GM21528 (cell line): ENCODE results near the gene GTF3C1.

Experiments used
- ATAC-seq: cut with Tn5 transposase; IDR thresholded peaks from one replicate; pipeline ENCODE4 v1.9.1; 2021; ENCODE audit warnings: mild to moderate bottlenecking, moderate library complexity; ENCODE audit not compliant: unreplicated experiment, low FRiP score

The GTF3C1 gene

DNA sequence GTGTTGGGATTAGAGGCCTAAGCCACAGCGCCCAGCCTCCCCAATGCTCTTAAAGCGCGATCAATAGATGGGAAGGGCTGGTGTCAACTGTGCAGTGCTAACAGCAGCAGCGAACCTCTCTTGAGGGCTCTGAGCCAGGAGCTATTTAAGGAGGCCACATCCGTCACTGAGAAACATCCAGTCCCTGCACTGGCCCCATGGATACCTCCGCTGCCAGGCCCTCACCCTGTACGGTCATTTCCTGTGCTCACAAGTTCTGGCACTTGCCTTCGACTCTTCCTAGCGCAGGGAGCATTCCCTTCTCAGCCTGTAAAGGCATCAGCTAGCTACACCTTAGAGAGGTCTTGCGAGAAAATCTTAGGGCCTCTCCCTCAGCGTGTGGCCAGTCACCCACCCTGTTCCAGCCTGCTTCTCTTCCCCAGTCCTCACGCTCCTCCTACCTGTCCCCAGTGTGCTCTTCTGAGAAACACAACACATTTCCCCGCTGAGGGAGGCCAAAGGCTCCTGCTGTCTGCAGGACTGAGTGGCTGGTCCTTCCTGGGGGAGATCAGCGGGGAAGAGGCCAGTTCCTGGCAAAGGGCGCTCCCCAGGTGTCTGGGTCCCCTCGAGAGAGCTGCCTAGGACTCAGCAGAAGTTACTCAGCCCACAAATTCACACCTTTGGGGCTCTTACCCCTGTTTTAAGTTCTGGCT, 28.6 kb downstream of the GTF3C1 start:
- ATAC-seq = no peak

DNA sequence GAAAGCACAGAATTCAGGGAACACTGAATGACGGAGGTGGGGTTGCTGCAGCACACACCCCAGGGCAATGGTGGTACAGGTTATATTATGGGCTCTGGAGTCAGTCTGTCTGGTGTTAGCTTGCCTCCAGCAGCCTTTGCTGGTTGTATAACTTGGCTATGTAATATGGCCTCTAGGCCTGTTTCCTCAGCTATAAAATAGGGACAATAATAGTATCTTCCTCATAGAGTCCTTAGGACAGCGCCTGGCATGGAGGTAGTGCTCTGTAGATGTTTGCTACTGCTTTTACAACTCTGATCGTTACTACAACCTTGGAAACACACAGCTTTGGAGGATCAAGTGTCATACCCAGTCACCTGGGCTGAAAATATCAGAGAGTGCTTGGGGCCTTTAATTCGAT, 31.5 kb downstream of the GTF3C1 start:
- no peak for ATAC-seq

DNA sequence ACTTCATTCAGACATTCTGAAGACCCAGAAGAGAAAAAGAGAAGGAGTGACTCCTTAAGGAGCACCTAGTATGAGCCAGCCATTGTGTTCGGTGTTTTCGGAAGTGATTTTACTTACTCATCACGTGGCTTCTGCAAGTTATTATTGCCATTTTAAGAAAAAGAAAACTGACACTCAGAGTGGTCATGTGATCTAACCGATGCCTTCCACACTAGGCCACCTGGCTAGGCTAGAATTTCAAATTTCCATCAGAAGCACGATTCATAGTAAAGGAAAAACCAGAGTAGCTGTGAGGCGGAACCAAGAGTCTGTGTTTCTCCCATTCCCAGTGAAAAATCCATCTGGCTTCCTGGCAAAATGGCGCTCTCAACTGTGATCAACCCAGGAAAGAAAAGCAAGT, 32.0 kb downstream of the GTF3C1 start:
- no peak for ATAC-seq

DNA sequence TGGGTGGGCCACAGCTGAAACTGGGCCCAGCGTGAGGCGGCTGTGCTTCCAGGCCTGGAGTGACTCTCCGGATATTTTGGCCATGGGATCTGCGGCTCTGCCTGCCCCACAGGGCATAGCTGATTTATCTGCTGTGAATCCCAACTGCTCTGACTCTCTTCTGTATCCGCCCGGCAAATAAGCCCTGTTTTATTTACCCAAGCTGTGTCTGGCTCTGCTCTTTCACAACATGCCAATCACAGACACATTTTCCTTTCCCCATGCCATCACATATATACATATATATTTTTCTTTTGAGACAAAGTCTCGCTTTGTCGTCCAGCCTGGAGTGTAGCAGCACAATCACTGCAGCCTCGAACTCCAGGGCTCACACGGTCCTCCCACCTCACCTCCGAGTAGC, 33.3 kb downstream of the GTF3C1 start:
- no peak for ATAC-seq

DNA sequence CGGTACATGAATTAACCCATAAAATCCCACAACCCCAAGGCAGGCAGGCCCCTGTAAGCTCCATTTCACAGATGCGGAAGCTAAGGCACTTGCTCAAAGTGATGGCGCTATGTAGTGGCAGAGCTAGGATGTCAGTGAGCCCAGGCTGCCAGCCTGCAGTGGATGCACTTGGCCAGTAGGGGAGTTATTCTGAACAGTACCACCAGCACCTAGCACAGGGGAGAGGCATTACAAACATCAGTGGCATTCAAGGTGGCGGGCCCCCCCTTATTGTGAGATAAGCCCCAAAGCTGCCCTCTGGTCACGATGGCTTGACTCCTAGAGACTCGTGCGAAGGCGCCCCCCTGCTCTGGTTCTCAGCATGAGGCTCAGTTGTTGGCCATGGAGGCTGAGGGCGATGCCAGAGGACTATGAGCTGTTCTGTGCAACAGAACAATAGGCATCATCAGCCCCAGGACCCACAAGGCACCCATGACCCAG, 33.8 kb downstream of the GTF3C1 start:
- no peak for ATAC-seq

DNA sequence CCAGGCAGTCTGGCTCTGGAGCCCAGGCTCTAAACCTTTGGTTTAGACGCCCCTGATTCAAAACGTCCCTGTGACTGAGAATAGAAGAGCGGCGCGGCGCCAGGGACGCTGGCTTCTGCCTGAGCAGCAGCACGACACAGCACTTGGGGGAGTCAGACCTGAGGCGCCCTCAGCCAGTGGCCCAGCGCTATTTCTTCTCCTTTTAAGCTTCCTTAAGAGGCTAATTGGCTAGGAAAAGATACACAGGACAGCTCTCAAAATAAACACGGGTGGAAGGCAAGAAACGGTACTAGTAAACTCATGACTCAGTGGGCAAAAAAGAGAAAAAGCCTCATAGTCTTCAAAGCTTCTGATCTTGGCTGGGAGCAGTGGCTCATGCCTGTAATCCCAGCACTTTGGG, 34.9 kb downstream of the GTF3C1 start:
- ATAC-seq = no peak

DNA sequence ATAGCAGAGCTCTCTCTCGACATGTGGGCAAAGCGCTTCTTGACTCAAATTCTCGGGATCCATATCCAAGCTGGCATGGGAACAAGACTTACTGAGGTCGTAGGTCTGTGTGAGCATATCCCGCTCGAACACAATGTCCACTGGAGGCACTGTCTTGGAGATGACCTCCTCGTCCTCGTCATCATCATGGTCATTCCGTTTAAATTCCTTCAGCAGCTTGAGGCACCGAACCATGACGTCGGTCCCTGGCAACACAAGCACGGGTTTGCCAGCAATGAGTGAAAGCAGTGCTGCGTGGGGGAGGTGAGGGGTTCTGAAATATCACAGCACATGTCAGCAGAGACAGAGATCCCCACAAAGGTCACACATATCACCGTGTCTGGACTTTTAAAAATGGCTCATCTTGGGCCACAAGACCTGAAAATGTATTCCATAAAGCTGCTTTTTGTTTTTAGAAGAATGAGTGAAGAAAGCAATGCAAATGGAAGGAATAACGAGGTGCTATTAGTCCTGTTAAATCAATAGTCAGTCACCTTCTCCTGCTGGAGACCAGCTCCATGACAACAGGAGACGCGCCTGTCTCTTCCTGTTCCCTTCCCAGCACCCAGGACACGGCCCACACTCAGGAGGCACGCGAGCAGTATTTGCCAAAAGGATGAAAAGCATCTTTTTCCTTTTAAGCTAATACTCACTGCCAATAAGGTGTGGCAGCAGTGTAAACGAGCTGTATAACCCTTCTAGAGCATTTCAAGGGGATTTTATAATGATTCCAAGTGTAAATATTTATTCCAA, 37.9 kb downstream of the GTF3C1 start:
- no peak for ATAC-seq

DNA sequence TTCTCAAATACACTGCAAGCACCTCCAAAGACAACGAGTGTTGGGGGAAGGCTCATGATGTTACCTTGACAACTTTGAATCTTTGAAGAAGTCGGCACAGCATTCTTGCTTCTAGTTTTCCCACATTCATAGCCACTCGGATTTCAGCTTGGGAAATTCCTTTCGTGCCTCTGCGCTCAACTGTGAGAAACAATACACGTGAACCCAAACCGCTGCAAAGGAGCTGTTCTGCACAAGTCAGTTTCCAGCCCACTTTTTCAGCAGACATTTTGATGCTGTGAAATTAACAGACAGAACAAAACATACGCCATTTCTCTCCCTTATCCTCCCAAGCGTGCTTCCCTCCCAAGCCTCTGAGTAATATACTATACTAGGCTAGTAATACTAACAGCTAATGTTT, 41.2 kb downstream of the GTF3C1 start:
- ATAC-seq = no peak

DNA sequence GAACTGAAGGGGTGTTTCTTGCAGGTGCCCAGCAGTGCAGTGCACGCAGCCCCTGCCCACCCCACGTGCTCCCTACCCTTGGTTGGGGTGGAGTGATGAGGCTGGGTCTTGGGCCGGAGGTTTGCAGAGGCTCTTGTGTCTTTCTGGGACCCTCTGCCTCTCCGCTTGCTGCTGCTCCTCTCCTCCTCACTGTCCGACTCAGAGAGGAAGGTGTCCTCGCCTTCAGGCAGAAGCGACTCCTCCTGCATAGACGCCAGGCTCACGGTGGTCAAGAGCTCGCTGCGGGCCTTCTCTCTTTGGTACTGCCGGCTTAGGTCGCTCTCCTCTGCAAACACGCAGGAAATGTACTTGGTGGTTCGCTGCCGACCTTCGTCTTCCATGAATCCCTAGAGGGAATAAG, 42.9 kb downstream of the GTF3C1 start:
- ATAC-seq = no peak

DNA sequence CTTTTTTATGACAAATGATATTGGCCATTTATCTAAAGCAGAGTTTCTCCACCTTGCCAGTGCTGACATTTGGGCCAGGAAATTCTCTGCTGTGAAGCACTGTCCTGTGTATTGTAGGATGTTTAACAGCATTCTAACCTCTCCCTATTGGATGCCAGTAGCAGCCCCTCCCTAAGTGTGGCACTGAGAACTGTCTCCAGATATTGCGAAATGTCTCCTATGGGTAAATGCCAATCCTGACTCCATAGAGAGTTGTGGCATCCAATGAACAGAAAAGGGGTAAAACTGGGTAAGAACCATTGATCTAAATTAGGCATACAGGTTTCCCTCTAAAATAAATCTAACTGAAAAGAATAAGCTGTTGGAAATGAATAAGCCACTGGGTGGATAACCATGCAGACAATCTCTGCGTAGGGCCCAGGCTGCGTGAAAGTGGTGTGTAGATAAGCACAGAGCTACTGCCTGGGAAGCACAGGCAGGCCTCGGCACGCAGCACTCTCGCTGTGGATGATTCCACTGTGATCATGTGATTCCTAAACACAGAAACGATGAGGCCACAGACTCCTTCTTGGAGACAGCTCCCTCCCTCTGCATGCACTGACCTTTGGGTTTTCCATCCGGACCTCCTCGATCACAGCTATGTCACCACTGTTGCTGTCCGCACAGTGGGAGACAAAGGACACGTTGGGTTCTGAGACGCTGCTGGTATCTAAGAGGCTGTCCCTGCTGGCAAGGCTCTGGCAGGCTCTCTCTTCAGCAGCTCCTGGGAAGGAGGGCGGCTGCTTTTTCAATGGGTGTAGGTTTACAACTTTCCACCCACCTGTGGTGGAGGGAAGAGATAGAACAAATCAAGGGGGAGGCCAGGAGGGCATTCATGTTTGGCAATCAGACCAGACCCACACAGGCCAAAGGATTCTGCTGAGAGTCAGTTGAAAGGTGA, 44.1 kb downstream of the GTF3C1 start:
- ATAC-seq = no peak

DNA sequence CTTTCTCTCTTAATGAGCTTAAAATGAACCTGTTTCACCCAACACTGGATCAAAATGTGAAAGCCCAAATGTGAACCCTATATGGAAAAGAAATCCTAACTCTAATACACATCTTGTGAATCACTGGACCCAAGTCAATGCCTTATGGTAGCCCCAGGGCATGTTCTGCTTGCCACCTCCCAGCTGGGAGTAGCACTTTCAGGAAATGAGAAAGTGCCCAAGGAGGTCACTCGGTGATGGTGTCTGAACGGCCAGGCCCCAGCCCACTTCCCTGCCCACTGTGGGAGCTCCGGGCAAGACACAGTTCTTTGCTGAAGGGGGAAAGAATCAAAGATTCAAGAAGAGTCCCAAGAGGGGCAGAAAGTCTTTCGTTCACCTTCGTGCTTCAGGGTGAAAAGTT, 46.1 kb downstream of the GTF3C1 start:
- ATAC-seq = no peak

DNA sequence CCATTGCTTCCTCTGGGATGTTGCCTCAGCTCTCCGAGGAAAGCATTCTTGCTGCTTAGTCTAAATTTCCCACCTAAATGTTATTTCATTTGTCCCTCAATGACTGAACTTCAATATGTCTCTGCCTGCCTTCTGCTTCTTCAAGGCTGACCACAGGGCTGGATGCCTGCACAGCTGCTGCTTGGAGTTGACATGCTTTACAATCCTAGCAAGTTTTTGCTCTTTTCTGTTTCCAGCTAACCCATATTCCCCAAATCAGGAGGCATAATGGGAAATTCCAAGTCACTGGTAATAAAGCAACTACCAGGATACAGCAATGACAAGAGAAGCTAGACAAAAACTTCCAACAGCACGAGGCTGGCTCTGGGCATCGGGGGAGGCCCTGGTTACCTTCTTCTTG, 48.9 kb downstream of the GTF3C1 start:
- no peak for ATAC-seq

DNA sequence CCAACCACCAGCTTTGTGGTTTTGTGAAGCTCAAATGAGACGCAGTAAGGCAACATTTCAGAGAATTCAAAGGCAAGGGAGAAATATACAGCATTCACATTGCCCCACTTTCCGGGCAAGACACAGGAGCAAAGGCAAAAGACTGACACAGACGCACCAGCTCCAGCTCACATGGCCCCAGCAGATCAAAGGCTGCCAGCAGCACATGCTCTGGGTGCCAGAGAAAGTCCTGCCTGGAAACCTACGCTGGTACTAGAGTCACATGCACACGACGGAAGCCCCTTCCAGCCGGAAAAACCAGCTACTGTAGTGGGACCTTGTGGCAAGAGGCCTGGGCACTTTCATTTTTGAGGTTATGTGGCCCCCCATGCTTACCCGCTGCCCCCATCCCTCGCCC, 50.1 kb downstream of the GTF3C1 start:
- ATAC-seq = no peak

DNA sequence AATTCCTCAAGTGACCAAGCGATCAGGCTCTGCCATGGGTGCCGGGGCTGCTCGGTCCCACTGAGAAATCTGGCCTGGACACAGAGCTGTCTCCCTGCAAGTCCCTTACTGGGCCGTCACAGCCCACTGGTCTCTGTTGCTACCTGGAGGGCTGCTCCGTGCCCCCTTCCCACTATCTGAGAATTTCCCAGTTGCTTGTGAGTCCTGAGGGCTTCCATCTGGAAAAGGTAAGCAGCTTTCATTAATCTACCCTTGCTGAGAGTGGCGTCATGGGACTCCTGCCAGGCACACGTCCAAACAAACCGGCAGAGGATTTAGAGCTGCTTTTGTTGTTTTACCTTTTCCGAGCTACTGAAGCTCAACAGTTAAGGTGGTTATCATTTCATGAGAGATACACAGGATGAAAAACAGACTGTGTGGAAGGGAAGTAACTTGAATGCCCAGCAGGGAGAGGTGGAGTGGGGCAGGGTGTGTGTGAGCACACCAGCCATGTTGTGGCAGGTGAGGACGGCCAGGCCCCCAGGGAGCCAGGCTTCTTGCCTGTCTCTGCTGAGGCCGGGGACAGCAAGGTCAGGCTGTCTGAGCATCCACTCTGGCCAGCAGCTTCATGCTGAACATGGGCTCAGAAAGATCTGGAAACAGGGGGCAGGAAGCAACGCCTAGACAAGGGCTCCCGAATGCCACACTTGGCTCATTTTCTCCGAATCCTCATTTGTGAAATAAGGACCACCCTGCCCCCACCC, 50.6 kb downstream of the GTF3C1 start:
- ATAC-seq = no peak

DNA sequence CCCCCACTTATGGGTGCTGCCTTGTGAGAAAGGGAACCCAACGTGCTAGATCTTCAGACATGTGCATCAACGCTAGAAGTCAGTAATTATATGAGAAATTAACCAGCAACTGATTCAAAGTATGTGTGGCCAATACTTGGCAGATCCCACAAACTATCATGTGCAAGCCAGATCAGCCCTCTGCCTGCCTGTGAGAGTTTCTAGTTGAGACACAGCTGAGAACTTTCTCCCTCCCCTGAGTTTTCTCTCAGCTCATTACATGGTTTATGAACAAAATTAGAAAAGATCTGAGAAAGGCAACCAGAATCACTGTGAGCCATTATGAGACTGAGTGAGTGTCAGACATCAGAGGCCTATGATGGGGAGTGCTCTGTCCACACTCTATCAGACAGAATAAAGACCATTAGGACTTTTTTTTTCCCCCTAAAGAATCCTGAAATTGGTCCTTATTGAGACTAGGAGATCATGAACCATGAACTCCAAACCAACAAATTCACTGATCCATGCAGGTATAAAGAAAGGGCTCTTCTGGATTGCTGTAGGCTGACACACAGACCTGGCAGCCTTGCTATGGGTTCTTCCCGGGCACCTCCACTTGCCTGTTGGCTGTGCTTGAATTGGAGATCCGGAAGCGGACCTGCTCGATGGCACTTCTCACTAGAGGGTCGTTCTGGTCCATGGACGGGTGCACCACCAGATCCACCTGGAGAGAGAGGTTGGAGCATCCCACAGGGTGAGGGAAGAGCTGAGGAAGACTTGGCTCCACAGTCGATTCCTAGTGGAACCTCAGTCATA, 51.5 kb downstream of the GTF3C1 start:
- no peak for ATAC-seq

DNA sequence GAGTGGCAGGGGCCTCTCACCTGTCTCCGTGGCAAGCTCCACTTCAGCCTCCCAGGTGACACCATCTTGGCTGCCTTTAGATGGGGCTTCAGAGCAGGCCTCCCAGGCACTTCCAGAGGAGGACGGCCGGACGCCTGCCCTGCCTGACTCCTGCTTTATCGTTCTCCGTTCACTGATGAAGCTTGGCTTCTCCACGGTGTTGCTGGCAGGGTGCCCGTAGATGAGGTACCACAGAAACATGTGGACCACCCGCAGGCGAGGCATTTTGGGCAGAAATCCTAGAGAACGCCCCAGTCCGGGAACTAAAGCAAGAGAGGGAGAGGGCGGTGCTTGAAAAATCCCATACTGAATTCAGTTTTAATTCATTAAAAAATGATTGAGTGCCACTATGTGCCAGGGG, 54.5 kb downstream of the GTF3C1 start:
- no peak for ATAC-seq

DNA sequence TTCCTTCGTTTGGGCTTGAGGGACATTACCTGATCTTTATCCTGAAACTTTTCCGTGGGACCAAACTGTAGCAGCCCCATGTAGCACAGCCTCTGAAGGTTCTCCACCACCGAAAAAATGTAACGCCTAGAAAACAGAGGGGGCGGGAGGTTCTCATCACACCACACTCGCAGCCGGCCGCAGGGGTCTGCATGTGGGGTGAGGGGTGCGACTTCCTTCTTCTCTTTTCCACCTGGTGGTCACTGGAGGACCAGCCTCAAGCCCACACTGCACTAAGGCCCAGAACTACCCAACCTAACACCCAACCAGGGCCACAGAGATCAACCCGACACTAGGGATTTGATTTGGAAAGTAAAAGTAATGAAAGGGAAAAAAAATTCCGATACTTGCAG, 57.1 kb downstream of the GTF3C1 start:
- ATAC-seq = no peak

DNA sequence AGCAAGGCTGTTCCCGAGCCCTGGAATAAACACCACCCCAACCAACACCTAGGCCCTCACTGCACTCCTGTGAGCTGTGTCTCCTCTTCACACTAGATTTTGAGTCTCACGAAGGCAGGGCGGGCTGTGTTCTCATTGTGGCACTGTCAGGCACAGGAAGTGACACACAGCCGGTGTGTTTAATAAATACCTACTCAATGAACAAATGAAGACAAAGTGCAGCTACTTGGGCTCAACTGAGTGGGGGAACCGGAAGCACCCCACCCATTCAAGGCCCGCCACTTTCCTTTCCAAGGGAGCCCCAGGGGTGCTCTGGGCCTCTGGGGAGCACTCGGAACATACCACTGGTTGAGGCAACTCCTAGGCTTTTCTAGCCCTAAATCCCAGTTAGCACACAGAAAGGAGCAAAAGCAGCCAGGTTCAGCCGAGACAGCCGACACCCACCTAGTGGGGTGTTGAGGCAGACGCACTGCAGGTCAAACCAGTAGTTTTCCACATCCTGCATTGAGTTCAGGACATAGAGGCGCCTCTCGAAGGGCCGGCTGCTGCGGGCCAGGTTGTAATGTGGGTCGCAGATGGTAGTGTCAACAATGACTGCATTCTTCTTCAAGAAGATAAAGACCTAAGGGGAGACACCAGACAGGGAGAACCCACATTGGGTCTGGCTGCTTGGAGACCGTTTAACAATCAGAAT, 57.7 kb downstream of the GTF3C1 start:
- no peak for ATAC-seq

DNA sequence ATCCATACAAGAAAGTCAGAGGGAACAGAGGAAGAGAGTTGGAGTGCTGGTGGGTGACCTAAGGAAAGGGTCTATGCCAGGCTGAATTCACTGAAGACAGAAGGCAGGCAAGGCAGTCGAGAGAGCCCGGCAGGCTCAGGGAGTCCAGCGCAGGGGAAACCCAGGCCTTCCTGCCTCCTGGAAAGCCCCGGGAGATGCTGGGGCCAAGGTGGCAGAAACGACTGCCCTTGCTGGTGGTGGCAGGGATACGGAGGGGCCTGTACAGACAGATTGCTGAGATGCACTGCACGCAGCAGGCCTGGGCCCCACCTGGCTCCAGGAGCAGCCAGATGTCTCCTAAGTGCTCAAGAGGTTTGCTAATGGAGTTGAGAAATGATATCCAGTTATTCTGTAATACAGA, 59.8 kb downstream of the GTF3C1 start:
- no peak for ATAC-seq
